NCI-H1048 (cell line): ENCODE measurements around the gene ACP4.
"Not testable (repeated sequence)": the region's sequence is repeated elsewhere in the genome, so short reads cannot be mapped to it uniquely, and the experiment has no call there.

ENCODE experiments used
- DNase-seq: peaks from one replicate; lab custom pipeline; 2025; lab: John Stamatoyannopoulos, UW

ACP4 gene

GRCh38 chr19:50777261-50777660 is 13.0 kb upstream of the ACP4 start:
- DNase-seq: no peak

GRCh38 chr19:50777830-50778303 is 12.3 kb upstream of the ACP4 start:
- DNase-seq: no peak

GRCh38 chr19:50778906-50779430 is 11.2 kb upstream of the ACP4 start:
- DNase-seq: no peak

GRCh38 chr19:50779504-50780457 is 10.4 kb upstream of the ACP4 start:
- DNase-seq: no peak

GRCh38 chr19:50780753-50781435 is 9.3 kb upstream of the ACP4 start:
- DNase-seq: no peak

GRCh38 chr19:50783848-50784152 is 6.4 kb upstream of the ACP4 start:
- not testable (repeated sequence) for DNase-seq

GRCh38 chr19:50784710-50785109 is 5.5 kb upstream of the ACP4 start:
- DNase-seq: no peak

GRCh38 chr19:50785329-50785728 is 4.9 kb upstream of the ACP4 start:
- DNase-seq: no peak

- DNase-seq: no peak
Observed at GRCh38 chr19:50790922-50791467, 780 bp downstream of the ACP4 start.

- DNase-seq: no peak
Observed at GRCh38 chr19:50791594-50792271, 1.5 kb downstream of the ACP4 start.

- no peak for DNase-seq
Observed at GRCh38 chr19:50792272-50793250, 2.3 kb downstream of the ACP4 start.

GRCh38 chr19:50793558-50794065 is 3.4 kb downstream of the ACP4 start:
- DNase-seq: no peak

GRCh38 chr19:50794074-50794875 is 4.1 kb downstream of the ACP4 start:
- no peak for DNase-seq

GRCh38 chr19:50794876-50795663 is 4.9 kb downstream of the ACP4 start:
- no peak for DNase-seq

GRCh38 chr19:50795664-50796073 is 5.5 kb downstream of the ACP4 start:
- DNase-seq: no peak

GRCh38 chr19:50796128-50796633 is 6.0 kb downstream of the ACP4 start:
- DNase-seq: no peak

- DNase-seq: no peak
Observed at GRCh38 chr19:50796634-50797428, 6.6 kb downstream of the ACP4 start.

- DNase-seq: no peak
Observed at GRCh38 chr19:50797429-50797780, 7.2 kb downstream of the ACP4 start.
